Activated CD8-positive, alpha-beta T cell treated with anti-CD3 and anti-CD28 coated beads, Interleukin-2, amount 10 ng/mL, durations not matched to agents 7 days and 5 days (primary cell): ENCODE data around the gene CSNK1A1. TPM values are rescaled to one million over a fixed set of nuclear protein-coding genes. Genes with fewer than 3 reads are reported as not detected.

Experiments used
- ATAC-seq: fragments of 150-1000 bp; cut with Tn5 transposase; one replicate; pipeline ENCODE4 v1.10.0; 2021; ENCODE audit warnings: moderate library complexity
- CTCF ChIA-PET: fragments of 350-600 bp; sonication (Branson Sonifier 250); formaldehyde crosslinking; loops from one replicate; lab custom pipeline; 2021; ENCODE audit warnings: antibody characterized with exemption; lab: Charles Lee
- POLR2A ChIA-PET: fragments of 350-600 bp; sonication (Branson Sonifier 250); formaldehyde crosslinking; loops from one replicate; lab custom pipeline; 2021; ENCODE audit warnings: antibody characterized with exemption; lab: Charles Lee
- DNase-seq: peaks from one replicate; pipeline ENCODE4 v3.0.0-alpha.2; 2020
- H3K27ac Mint-ChIP-seq: one replicate; pipeline ENCODE4 v1.8.0; 2021; ENCODE audit warnings: mild to moderate bottlenecking, mixed read lengths
- H3K27me3 Mint-ChIP-seq: one replicate; pipeline ENCODE4 v1.8.0; 2021; ENCODE audit warnings: low read depth, mixed read lengths
- H3K36me3 Mint-ChIP-seq: one replicate; pipeline ENCODE4 v1.8.0; 2021; ENCODE audit warnings: low read depth, mixed read lengths
- H3K4me1 Mint-ChIP-seq: one replicate; pipeline ENCODE4 v1.8.0; 2021; ENCODE audit warnings: low read depth, mixed read lengths
- H3K4me3 Mint-ChIP-seq: one replicate; pipeline ENCODE4 v1.8.0; 2021; ENCODE audit warnings: mild to moderate bottlenecking, mixed read lengths
- H3K9me3 Mint-ChIP-seq: one replicate; pipeline ENCODE4 v1.8.0; 2022; ENCODE audit warnings: mixed read lengths; ENCODE audit not compliant: insufficient read depth
- total RNA-seq, 2 experiments: library from RNA; stranded (reverse); gene quantifications; one replicate each; pipeline ENCODE4 v1.2.3, GENCODE V29; 2021

The CSNK1A1 gene
- total RNA-seq, 2 experiments from 2014 or later, result 163 to 177 TPM

DNA sequence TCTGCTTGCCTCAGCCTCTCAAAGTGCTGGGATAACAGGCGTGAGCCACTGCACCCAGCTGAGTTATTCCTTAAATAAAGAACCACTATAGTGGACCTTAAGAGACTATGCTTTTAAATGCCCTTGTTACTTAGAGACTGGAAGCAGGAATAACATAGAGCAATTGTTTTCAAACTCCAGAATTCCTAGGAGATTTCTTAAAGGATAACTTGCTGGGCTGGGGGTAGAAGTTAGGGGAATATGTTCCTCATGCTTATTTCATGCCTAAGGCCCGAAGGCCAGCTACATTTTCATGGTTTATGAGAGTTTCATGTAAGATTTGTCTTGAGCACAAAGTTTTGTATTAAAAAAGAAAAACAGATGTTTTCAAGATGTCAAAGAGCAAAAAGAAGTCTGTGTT lies 48.2 kb downstream of the CSNK1A1 start:
- CTCF ChIA-PET, result interaction anchor here (1.7 kb wide), 1 partner anchor 9 kb away, joined by 4 read pairs; no protein-coding TSS in a partner anchor
- Mint-ChIP-seq H3K36me3 (peaks cover 41% of the 10 kb centered on the region), H3K4me1 (no peaks in the 10 kb centered on the region), H3K9me3 (no peaks in the 10 kb centered on the region), H3K27me3 (no peaks in the 10 kb centered on the region), H3K27ac (no peak overlapping the region), H3K4me3 (no peak overlapping the region)
- no peak for ATAC-seq
- no peak for DNase-seq
- POLR2A ChIA-PET, result interaction anchor here (1.1 kb wide), 1 partner anchor 9 kb away, joined by 3 read pairs; no protein-coding TSS in a partner anchor

DNA sequence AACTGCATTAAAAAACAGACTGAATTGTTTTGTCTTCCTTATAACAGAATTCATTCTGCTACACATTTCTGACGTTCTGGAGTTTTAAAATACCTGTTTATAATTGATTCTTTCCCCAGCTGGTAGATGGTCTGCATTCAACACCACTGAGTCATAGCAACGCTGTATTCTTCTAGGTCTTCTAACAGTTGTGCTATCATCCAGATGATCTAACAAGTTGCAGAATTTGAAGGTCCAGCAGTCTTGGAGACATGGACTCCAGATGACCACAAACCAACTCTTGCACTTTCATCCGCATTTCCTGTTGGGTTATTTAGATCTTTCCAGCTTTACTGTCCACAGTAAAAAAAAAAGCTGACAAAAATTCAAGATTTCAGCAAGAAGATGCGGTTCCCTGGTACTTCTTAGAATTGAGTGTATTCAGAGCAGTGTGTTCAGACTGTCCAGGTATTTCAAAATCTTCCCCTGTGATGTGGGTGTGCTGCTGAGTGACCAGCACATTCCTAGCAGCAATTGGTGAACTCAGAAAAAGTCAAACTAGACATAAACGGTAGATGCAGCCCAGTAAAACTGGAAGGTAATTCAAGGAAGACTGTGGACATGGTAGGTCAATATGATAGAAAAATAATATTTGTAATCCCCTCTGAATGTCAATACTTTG lies 50.2 kb downstream of the CSNK1A1 start:
- Mint-ChIP-seq H3K4me3 (no peak overlapping the region), H3K36me3 (peaks cover 41% of the 10 kb centered on the region), H3K4me1 (no peaks in the 10 kb centered on the region), H3K27ac (no peak overlapping the region), H3K9me3 (no peaks in the 10 kb centered on the region), H3K27me3 (no peaks in the 10 kb centered on the region)
- ChIA-PET CTCF (no interaction called here), POLR2A (interaction anchor here (0.5 kb wide), 1 partner anchor 17 kb away, joined by 3 read pairs; no protein-coding TSS in a partner anchor)
- ATAC-seq (no peak), DNase-seq (no peak)

DNA sequence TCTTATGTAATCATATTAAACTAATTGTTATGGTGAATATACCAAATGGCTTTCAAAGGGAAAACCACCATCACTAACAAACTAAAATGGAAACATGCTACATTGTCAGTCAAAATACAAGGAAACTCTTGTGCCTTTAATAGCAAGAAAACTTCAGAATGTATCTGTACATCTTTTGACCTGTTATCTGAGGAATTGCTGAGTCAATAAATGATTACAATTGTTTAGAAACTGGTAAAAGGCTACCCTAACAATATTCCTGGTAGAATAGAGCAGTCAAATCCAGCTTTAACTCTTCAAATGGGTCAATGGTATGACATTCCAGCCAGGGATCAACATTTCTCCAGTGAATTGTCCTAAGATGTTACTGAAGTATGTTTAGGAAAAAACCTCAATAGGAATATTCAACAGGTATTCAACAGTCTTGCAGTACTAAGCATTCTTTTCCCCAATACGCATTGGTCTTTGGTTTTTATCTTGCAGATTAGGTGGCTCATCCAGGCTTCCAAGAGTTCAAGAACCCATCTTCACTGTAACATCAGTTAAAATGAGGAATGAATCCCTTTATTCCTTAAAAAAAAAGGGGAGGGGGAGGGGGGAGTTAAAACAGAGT lies 52.4 kb downstream of the CSNK1A1 start:
- ATAC-seq (no peak), DNase-seq (no peak)
- peaks cover 43% of the 10 kb centered on the region for H3K36me3 Mint-ChIP-seq
- no peaks in the 10 kb centered on the region for H3K9me3 Mint-ChIP-seq
- ChIA-PET CTCF (interaction anchor here (0.7 to 1.2 kb wide), 2 partner anchors 56 to 59 kb away, joined by 3 to 4 read pairs; no protein-coding TSS in a partner anchor), POLR2A (interaction anchor here (0.6 kb wide), 1 partner anchor 18 kb away, joined by 3 read pairs; no protein-coding TSS in a partner anchor)
- H3K27me3 Mint-ChIP-seq, result no peaks in the 10 kb centered on the region
- H3K27ac Mint-ChIP-seq, result no peak overlapping the region
- H3K4me3 Mint-ChIP-seq, result no peak overlapping the region
- H3K4me1 Mint-ChIP-seq, result no peaks in the 10 kb centered on the region

DNA sequence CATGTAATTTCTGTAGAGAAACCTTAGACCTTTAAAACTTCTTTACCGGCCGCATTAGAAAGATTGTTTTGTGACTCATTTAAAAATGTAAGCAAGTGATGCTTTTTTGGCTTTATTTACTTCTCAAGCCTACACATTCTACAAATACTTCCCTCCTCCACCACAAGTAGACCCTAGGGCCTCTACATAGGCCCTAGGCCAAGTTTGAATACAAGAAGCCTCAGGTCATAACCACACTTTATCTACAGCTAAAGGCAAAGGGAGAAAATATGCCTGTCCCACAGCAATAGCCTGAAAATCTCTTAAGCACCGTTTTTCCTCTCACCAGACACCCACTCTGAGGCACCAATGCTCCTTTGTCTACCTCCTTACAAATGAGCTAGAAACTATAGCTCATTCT lies 53.9 kb downstream of the CSNK1A1 start:
- ChIA-PET POLR2A (interaction anchor here (0.7 kb wide), 1 partner anchor 419 kb away, joined by 3 read pairs; no protein-coding TSS in a partner anchor), CTCF (interaction anchor here (1.0 kb wide), 1 partner anchor 14 kb away, joined by 3 read pairs; no protein-coding TSS in a partner anchor)
- Mint-ChIP-seq H3K4me3 (no peak overlapping the region), H3K27ac (peak overlapping the region; percentile 35), H3K27me3 (no peaks in the 10 kb centered on the region), H3K4me1 (no peaks in the 10 kb centered on the region), H3K9me3 (no peaks in the 10 kb centered on the region), H3K36me3 (peaks cover 51% of the 10 kb centered on the region)
- DNase-seq (no peak), ATAC-seq (no peak)

DNA sequence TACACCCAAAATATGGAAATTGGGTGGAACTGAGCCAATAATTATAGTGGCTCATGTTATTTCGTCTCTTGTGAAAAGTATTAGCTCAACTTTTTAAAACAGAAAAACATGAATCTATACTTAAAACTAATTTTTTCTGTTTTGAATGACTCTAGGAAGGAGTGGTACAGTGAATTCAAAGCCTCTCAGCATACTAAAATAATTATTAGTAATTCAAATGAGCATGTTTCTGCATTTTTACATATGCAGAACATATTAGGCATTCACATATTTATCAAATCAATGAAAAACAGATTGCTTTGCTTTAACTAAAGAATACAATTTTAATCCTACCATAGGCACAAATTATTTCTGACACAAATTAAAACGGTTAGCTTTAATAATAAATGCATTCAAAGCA lies 54.3 kb downstream of the CSNK1A1 start:
- H3K27ac Mint-ChIP-seq, result no peak overlapping the region
- CTCF ChIA-PET, result interaction anchor here (1.0 kb wide), 1 partner anchor 14 kb away, joined by 3 read pairs; no protein-coding TSS in a partner anchor

DNA sequence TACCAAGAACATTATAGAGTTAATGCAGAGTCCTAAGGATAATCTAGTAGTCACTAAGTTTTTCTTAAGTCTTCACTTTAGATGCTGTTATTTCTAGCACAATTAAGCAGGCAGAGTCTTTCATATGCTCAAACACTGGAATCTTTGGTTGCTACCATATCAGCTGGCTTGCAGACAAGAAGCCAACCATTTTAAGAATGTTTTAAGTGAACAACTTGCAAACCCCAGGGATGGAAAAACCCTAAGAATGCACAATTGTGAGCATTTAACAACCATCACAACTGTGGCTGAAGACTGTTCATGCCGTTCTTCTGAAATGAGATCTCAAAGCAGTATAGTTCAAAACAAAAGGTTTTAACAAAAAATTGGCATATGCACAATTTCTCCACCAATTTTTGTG lies 55.1 kb downstream of the CSNK1A1 start:
- no peaks in the 10 kb centered on the region for H3K9me3 Mint-ChIP-seq
- DNase-seq (no peak), ATAC-seq (no peak)
- CTCF ChIA-PET, result no interaction called here
- H3K4me3 Mint-ChIP-seq, result no peak overlapping the region
- POLR2A ChIA-PET, result no interaction called here
- H3K27ac Mint-ChIP-seq, result no peak overlapping the region
- no peaks in the 10 kb centered on the region for H3K4me1 Mint-ChIP-seq
- peaks cover 48% of the 10 kb centered on the region for H3K36me3 Mint-ChIP-seq
- no peaks in the 10 kb centered on the region for H3K27me3 Mint-ChIP-seq

More for the DNA sequence above, 54.3 kb downstream of the CSNK1A1 start:
- Mint-ChIP-seq H3K4me1 (no peaks in the 10 kb centered on the region), H3K27me3 (no peaks in the 10 kb centered on the region), H3K36me3 (peaks cover 51% of the 10 kb centered on the region), H3K4me3 (no peak overlapping the region), H3K9me3 (no peaks in the 10 kb centered on the region)
- DNase-seq (no peak), ATAC-seq (no peak)
- POLR2A ChIA-PET, result interaction anchor here (0.7 kb wide), 1 partner anchor 420 kb away, joined by 3 read pairs; no protein-coding TSS in a partner anchor

DNA sequence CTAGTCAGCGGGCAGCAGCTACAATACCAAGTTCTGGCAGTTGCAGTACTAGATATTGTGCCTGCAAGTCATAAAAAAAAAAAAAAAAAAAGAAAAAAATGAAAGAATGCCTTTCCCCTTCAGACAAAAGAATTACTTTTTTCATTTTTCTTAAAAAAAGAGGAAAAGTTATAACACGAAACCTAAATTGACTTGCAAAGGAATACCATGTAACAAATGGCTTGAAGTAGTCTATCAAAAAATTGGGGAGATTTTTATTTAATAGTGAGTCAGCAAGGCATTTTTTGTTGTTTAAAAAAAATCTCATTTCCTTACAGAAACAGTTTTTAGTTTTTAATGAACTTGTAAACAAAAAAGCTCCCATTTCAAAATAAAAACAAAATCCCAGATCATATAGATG lies 55.6 kb downstream of the CSNK1A1 start:
- Mint-ChIP-seq H3K9me3 (no peaks in the 10 kb centered on the region), H3K36me3 (peaks cover 43% of the 10 kb centered on the region), H3K27me3 (no peaks in the 10 kb centered on the region), H3K27ac (no peak overlapping the region), H3K4me3 (no peak overlapping the region), H3K4me1 (no peaks in the 10 kb centered on the region)
- DNase-seq (no peak), ATAC-seq (no peak)
- ChIA-PET CTCF (interaction anchor here (1.5 kb wide), 1 partner anchor 124 kb away, joined by 3 read pairs; no protein-coding TSS in a partner anchor), POLR2A (no interaction called here)

DNA sequence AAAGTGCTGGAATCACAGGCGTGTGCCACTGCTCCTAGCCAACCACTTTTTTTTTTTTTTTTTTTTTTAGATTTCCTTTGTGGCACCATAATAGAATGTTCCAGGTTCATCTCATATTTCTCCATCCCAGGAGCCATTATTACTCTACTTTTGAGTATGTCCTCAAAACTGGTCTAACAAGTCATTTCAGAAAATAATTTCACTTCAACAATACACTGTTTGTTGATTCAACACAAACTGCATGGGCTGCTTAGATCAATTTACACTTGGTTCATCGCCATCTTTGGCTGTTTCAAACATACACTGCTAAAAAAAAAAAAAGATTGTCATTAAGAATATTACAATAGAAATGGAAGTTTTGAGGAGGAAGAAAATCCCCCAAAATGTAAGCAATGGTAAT lies 57.9 kb downstream of the CSNK1A1 start:
- DNase-seq, result no peak
- no peaks in the 10 kb centered on the region for H3K4me1 Mint-ChIP-seq
- ATAC-seq, result no peak
- no peak overlapping the region for H3K4me3 Mint-ChIP-seq
- ChIA-PET CTCF (interaction anchor here (1.9 kb wide), 2 partner anchors 11 to 126 kb away, joined by 4 to 5 read pairs; no protein-coding TSS in a partner anchor), POLR2A (interaction anchor here (1.1 kb wide), 1 partner anchor 7 kb away, joined by 3 read pairs; no protein-coding TSS in a partner anchor)
- peaks cover 33% of the 10 kb centered on the region for H3K36me3 Mint-ChIP-seq
- peaks cover 3% of the 10 kb centered on the region for H3K27me3 Mint-ChIP-seq
- no peaks in the 10 kb centered on the region for H3K9me3 Mint-ChIP-seq
- no peak overlapping the region for H3K27ac Mint-ChIP-seq

DNA sequence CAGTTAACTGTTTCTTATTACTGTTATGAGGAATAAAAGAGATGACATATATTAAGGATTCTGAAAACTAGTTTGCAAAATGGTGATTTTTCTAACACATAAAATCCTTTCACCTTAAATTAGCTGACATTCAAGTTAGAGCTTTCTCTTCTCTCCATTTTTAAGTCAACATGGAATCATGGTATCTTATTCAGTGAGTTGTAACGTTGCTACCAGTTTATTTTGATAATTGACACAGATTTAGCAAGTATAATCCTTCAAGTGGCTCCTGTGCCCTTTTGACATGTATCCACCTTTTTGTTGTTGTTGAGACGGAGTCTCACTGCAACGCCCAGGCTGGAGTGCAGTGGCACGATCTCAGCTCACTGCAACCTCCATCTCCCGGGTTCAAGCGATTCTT lies 58.5 kb downstream of the CSNK1A1 start:
- H3K27me3 Mint-ChIP-seq, result peaks cover 3% of the 10 kb centered on the region
- peaks cover 32% of the 10 kb centered on the region for H3K36me3 Mint-ChIP-seq
- DNase-seq (no peak), ATAC-seq (no peak)
- POLR2A ChIA-PET, result no interaction called here
- no peaks in the 10 kb centered on the region for H3K4me1 Mint-ChIP-seq
- CTCF ChIA-PET, result no interaction called here
- H3K27ac Mint-ChIP-seq, result no peak overlapping the region
- H3K9me3 Mint-ChIP-seq, result no peaks in the 10 kb centered on the region
- no peak overlapping the region for H3K4me3 Mint-ChIP-seq

DNA sequence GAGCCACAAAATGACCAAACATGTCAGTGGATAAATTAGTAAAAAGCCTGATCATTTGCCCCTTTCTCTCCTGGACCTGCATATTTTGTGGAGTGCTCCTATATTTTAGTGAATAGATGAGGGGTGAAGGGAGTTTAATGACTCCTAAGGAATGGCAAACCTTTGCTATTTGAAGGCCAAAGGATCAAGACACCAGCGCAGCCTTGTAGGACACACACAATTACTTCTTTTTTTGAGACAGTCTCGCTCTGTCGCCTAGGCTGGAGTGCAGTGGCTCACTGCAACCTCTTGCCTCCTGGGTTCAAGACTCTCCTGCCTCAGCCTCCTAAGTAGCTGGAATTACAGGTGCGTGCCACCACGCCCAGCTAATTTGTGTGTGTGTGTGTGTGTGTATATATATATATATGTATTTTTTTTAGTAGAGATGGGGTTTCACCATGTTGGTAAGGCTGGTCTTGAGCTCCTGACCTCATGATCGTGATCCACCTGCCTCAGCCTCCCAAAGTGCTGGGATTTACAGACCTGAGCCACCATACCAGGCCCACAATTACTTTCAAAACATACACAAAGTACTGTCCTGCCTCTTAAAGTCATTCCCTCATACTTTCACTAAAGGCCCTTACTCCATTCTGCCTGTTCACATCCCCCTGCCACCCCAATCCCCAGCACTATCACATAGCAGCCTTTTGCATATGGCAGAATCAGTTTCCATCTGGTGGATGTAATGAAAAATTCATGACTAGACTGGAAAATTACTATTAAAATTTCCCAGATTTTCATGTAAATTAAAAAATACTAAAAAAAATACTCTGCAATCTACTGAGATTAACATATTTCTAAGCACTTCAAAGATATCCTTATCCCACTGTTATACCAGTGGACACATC lies 60.4 kb downstream of the CSNK1A1 start:
- no peak for ATAC-seq
- no peak overlapping the region for H3K27ac Mint-ChIP-seq
- no peak for DNase-seq
- H3K36me3 Mint-ChIP-seq, result peaks cover 22% of the 10 kb centered on the region
- no peaks in the 10 kb centered on the region for H3K4me1 Mint-ChIP-seq
- H3K4me3 Mint-ChIP-seq, result no peak overlapping the region
- POLR2A ChIA-PET, result no interaction called here
- H3K9me3 Mint-ChIP-seq, result no peaks in the 10 kb centered on the region
- CTCF ChIA-PET, result no interaction called here
- H3K27me3 Mint-ChIP-seq, result peaks cover 9% of the 10 kb centered on the region

DNA sequence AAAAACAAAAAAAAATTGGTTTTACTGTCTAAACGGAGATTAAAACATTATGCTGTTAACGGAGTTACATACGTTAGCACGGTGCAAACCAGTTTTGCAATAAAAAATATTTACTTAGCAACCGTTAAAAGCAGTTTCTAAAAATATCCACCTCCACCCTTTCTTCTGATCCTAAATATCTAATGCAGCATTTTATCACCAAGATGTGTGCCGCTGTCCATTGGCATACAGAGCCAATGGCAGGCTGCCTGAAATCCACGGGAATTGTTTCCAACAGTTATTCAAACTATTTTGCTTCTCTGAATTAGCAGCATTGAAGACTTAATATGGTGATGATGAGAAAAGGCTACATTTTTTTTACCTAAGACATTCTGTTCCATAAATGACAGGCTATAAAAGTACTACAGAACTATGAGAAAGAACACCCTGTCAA lies 61.6 kb downstream of the CSNK1A1 start:
- ATAC-seq, result no peak
- H3K4me1 Mint-ChIP-seq, result no peaks in the 10 kb centered on the region
- peaks cover 14% of the 10 kb centered on the region for H3K36me3 Mint-ChIP-seq
- no peak for DNase-seq
- peaks cover 9% of the 10 kb centered on the region for H3K27me3 Mint-ChIP-seq
- POLR2A ChIA-PET, result no interaction called here
- no peaks in the 10 kb centered on the region for H3K9me3 Mint-ChIP-seq
- H3K4me3 Mint-ChIP-seq, result no peak overlapping the region
- no peak overlapping the region for H3K27ac Mint-ChIP-seq
- CTCF ChIA-PET, result no interaction called here
